Heart left ventricle (tissue), 16 donors: Measurements from ENCODE around the gene AKT2. TPM values are rescaled to one million over a fixed set of nuclear protein-coding genes. Genes with fewer than 3 reads are reported as not detected.
A peak's percentile ranks its signal among the peaks of the same experiment; 100 is the strongest.

Source experiments
- ATAC-seq, 4 donors: fragments of 200-7000 bp; cut with Tn5 transposase; one replicate each; pipeline ENCODE4 v1.9.1; 2020 to 2022; ENCODE audit warnings: moderate library complexity in 4 of 4, mild to moderate bottlenecking in 3 of 4, moderate number of reproducible peaks in 1 of 4
- DNase-seq, 5 donors: peaks; one replicate each; pipeline ENCODE4 v3.0.0-alpha.2; 2020
- H3K27ac ChIP-seq, 12 donors: fragments of 200-600 bp; sonication (generic) in 4 of 12; one replicate each; pipeline versions ENCODE4 v1.5.0 to v1.8.0; 2016 to 2022; ENCODE audit warnings: mild to moderate bottlenecking in 2 of 12
- H3K27me3 ChIP-seq, 9 donors: fragments of 200-600 bp; sonication (generic) in 2 of 9; one replicate each; pipeline versions ENCODE4 v1.5.1 to v1.8.0; 2016 to 2022; ENCODE audit warnings: mild to moderate bottlenecking in 3 of 9
- H3K36me3 ChIP-seq, 9 donors: fragments of 200-600 bp; sonication (generic) in 2 of 9; one replicate each; pipeline versions ENCODE4 v1.5.0 to v1.8.0; 2018 to 2022; ENCODE audit warnings: mild to moderate bottlenecking in 2 of 9
- H3K4me1 ChIP-seq, 12 donors: fragments of 200-600 bp; sonication (generic) in 4 of 12; one replicate each; pipeline versions ENCODE4 v1.5.0 to v1.8.0; 2016 to 2022; ENCODE audit warnings: mild to moderate bottlenecking in 3 of 12
- H3K4me3 ChIP-seq, 12 donors: fragments of 200-600 bp; sonication (generic) in 4 of 12; one replicate each; pipeline versions ENCODE4 v1.5.0 to v1.8.0; 2017 to 2022; ENCODE audit warnings: mild to moderate bottlenecking in 9 of 12, moderate library complexity in 4 of 12
- H3K9me3 ChIP-seq, 12 donors: fragments of 200-600 bp; sonication (generic) in 4 of 12; one replicate each; pipeline versions ENCODE4 v1.5.0 to v1.8.0; 2016 to 2022; ENCODE audit warnings: mild to moderate bottlenecking in 1 of 12
- POLR2A ChIP-seq, 2 donors: fragments of 450-650 bp; IDR thresholded peaks; one replicate each; pipeline ENCODE4 v1.6.1; 2017; ENCODE audit warnings: antibody characterized with exemption in 2 of 2, mild to moderate bottlenecking in 2 of 2, moderate library complexity in 2 of 2
- WGBS, 4 donors: extraction: QIAGEN DNeasy Blood & Tissue Kit in 2 of 4; methylation state at CpG; one replicate each; pipeline versions ENCODE4 v1.1.5 to v1.1.7; 2013 to 2018; 5-methylcytosine and 5-hydroxymethylcytosine counted together
- intact Hi-C, 10 donors: fragments of 100-400 bp; cut with DNase I; formaldehyde crosslinking; loops; one replicate each; pipeline versions ENCODE4 v1.11.1 to v1.14.2; 2022
- polyA plus RNA-seq, 2 donors: library from polyadenylated mRNA; stranded (reverse); fragments of 200-250 nt; gene quantifications; one replicate each; pipeline ENCODE4 v1.2.3, GENCODE V29; 2013
- total RNA-seq, 9 donors: library from RNA; depleted of rRNA in 2 of 9; stranded (reverse); fragments of >200 nt in 2 of 9; fragmentation: NEBNext Ultra II Directional in 3 of 9; extraction: Animal tissue kit (Norgen Biotek cat#: 25700) in 3 of 9; gene quantifications; one replicate each; pipeline versions ENCODE4 v1.1.0 to v1.2.4, GENCODE V29; 2016 to 2023
- TF ChIP-seq, protein P1 (sequence below), 12 donors: fragments of 200-600 bp; sonication (generic) in 4 of 12; IDR thresholded peaks; one replicate each; pipeline versions ENCODE4 v1.5.0 to v1.8.0; 2018 to 2022; ENCODE audit warnings: antibody characterized with exemption in 12 of 12, mild to moderate bottlenecking in 5 of 12
- donor health status: ischemic (EF 13 %, LVEDD 7.1; RV severe dilation, severe dysfunction).
- donor health status: healthy with polysubstance abuse.
- donor health status: DM: no; HTN: yes; CAD: no.
- donor health status: DM: no; HTN: no; CAD: no.
- donor health status: ischemic (EF 25% LVEDD 6.9; RV normal size, moderate dysfunction).
- donor health status: ischemic (EF 25% LVEDD 5.7; RV mildly dilated, moderate dysfunction).
- donor health status: healthy.
- donor health status: DM: yes; HTN: yes; CAD: no.
- donor health status: ischemic (EF 35%, LVEDD 5.7; RV mildly dilated, moderate dysfunction).
- donor health status: nonischemic (EF 11% LVEDD 7.7; RV severe dilation, severe dysfunction).
- donor health status: DM: yes; HTN: yes; CAD: no.
- donor health status: PGD.
- donor health status: ischemic (EF 29% LVEDD 5.4; RV normal size, mild dysfunction).
- donor health status: nonischemic (EF 23%, LVEDD 6.1; RV moderate dilation, normal function).

The AKT2 gene
- total and polyA plus RNA-seq, 11 donors: 71.0 to 132 (median 112) TPM

- no peak for ATAC-seq
- Histone ChIP-seq H3K9me3 (no peaks in the 10 kb centered on the region), H3K4me3 (no peak overlapping the region), H3K4me1 (peaks cover 0 to 25% (median 0%) of the 10 kb centered on the region in 12 donors), H3K27ac (no peak overlapping the region), H3K27me3 (no peaks in the 10 kb centered on the region), H3K36me3 (peaks cover 0 to 80% (median 56%) of the 10 kb centered on the region in 9 donors)
- no peak for TF ChIP-seq POLR2A (IDR thresholded peaks at IDR 0.05)
- TF ChIP-seq, protein P1, sequence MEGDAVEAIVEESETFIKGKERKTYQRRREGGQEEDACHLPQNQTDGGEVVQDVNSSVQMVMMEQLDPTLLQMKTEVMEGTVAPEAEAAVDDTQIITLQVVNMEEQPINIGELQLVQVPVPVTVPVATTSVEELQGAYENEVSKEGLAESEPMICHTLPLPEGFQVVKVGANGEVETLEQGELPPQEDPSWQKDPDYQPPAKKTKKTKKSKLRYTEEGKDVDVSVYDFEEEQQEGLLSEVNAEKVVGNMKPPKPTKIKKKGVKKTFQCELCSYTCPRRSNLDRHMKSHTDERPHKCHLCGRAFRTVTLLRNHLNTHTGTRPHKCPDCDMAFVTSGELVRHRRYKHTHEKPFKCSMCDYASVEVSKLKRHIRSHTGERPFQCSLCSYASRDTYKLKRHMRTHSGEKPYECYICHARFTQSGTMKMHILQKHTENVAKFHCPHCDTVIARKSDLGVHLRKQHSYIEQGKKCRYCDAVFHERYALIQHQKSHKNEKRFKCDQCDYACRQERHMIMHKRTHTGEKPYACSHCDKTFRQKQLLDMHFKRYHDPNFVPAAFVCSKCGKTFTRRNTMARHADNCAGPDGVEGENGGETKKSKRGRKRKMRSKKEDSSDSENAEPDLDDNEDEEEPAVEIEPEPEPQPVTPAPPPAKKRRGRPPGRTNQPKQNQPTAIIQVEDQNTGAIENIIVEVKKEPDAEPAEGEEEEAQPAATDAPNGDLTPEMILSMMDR (IDR thresholded peaks at IDR 0.05): no peak
- intact Hi-C loops: no loop called here
- WGBS, 4 donors: 78 to 89% (median 85%) methylated on average over 8 of the region's 8 CpGs
- no peak for DNase-seq
These were observed 31.5 kb downstream of the AKT2 start for GRCh38 chr19:40253611-40254092.

DNA sequence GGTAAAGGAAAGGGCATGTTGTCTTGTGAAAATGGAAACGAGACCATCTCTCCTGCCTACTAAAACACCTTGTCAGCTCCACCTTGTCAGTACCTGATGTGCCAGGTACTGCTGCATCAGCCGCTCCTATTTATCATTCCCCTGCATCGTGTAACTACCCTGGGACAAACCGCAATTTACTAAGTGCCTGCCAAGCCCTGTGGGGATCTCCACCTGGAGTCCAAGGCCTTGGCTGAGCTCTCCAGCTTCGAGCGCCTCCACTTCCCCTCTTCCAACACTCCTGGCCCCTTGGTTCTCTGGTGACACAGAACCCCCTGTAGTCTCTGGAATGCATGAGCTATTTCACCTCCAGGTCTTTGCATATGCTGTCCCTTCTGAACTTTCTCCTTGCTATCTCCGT, 32.8 kb downstream of the AKT2 start:
- ATAC-seq (no peak), DNase-seq (peak in 1 of 5 donors; percentile 3)
- TF ChIP-seq POLR2A (IDR thresholded peaks at IDR 0.05): no peak
- TF ChIP-seq, protein P1 (IDR thresholded peaks at IDR 0.05): no peak
- Histone ChIP-seq H3K27ac (no peak overlapping the region), H3K9me3 (no peaks in the 10 kb centered on the region), H3K4me3 (no peak overlapping the region), H3K36me3 (peaks cover 0 to 80% (median 56%) of the 10 kb centered on the region in 9 donors), H3K27me3 (no peaks in the 10 kb centered on the region), H3K4me1 (peaks cover 0 to 32% (median 1%) of the 10 kb centered on the region in 12 donors)
- 69 to 81% (median 79%) methylated on average over 7 of the region's 7 CpGs for WGBS, 4 donors
- intact Hi-C loops: no loop called here

DNA sequence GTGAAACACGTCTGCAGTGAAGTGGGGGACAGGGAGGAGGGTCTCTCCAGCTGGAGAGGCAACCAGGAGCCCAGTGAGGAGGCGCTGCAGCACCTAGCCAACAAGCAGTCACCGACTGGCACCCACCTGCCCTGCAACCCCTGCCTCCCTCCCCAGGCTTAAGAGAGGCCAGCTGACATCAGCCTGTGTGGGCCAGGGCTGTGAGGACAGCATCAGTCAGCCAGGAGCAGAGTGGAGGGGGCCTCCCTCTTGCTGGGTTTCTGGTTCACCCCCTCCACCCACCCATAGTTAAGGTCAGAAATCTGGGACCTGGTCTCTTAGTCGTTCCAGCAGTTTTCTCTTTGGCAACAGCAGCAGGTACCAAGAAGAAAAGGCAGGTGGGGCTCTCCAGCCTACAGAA, 33.2 kb downstream of the AKT2 start:
- H3K36me3 ChIP-seq: peaks cover 0 to 77% (median 56%) of the 10 kb centered on the region in 9 donors
- H3K4me1 ChIP-seq: peaks cover 0 to 32% (median 1%) of the 10 kb centered on the region in 12 donors
- DNase-seq (peak in 1 of 5 donors; percentile 46), ATAC-seq (no peak)
- H3K4me3 ChIP-seq: no peak overlapping the region
- no peaks in the 10 kb centered on the region for H3K27me3 ChIP-seq
- 73 to 79% (median 75%) methylated on average over 4 of the region's 4 CpGs for WGBS, 4 donors
- TF ChIP-seq, protein P1 (IDR thresholded peaks at IDR 0.05): no peak
- TF ChIP-seq POLR2A (IDR thresholded peaks at IDR 0.05): no peak
- no peak overlapping the region for H3K27ac ChIP-seq
- H3K9me3 ChIP-seq: no peaks in the 10 kb centered on the region
- intact Hi-C loops: no loop called here

GRCh38 chr19:40251244-40251643, 33.9 kb downstream of the AKT2 start:
- H3K27ac ChIP-seq: no peak overlapping the region
- peaks cover 0 to 70% (median 50%) of the 10 kb centered on the region in 9 donors for H3K36me3 ChIP-seq

GRCh38 chr19:40249781-40250180, 35.4 kb downstream of the AKT2 start:
- Histone ChIP-seq H3K27me3 (no peaks in the 10 kb centered on the region), H3K27ac (no peak overlapping the region), H3K4me1 (peaks cover 0 to 40% (median 7%) of the 10 kb centered on the region in 12 donors), H3K36me3 (peaks cover 0 to 55% (median 36%) of the 10 kb centered on the region in 9 donors), H3K9me3 (no peaks in the 10 kb centered on the region), H3K4me3 (no peak overlapping the region)
- peak in 1 of 5 donors; percentile 27 for DNase-seq
- no peak for TF ChIP-seq POLR2A (IDR thresholded peaks at IDR 0.05)
- TF ChIP-seq, protein P1 (IDR thresholded peaks at IDR 0.05): no peak
- WGBS, 4 donors: 89 to 92% (median 90%) methylated on average over 11 of the region's 11 CpGs
- intact Hi-C loops: no loop called here
- ATAC-seq: no peak

More at GRCh38 chr19:40251244-40251643, 33.9 kb downstream of the AKT2 start:
- Histone ChIP-seq H3K4me1 (peaks cover 0 to 29% (median 1%) of the 10 kb centered on the region in 12 donors), H3K4me3 (no peak overlapping the region), H3K27me3 (no peaks in the 10 kb centered on the region), H3K9me3 (no peaks in the 10 kb centered on the region)
- intact Hi-C loops: no loop called here
- no peak for TF ChIP-seq POLR2A (IDR thresholded peaks at IDR 0.05)
- ATAC-seq: no peak
- no peak for DNase-seq
